ENCODE measurements around the gene ATP5F1B.
"Not testable (repeated sequence)": the region's sequence is repeated elsewhere in the genome, so short reads cannot be mapped to it uniquely, and the experiment has no call there.

The ATP5F1B gene

GRCh38 chr12:56645717-56646446 is at the start of gene ATP5F1B:
TSS of gene ATP5F1B (minus strand) at chr12:56645984. CDS start at chr12:56645963, 21 bp downstream.
- peak; percentile 76 for DNase-seq (ENCODE audit: low read depth, low spot score)

DNA sequence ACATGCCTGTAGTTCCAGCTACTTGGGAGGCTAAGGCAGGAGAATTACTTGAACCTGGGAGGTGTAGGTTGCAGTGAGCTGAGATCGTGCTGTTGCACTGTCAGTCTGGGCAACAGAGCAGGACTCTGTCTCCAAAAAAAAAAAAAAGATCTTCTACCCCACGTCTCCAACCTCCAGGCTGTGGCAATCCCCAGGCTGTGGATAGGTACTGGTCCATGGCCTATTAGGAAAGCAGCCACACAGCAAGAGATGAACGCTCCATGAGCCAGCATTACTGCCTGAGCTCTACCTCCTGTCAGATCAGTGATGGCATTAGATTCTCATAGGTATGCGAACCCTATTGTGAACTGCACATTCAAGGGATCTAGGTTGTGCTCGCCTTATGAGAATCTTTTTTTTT is 48.4 kb upstream of the ATP5F1B start:
- no peak for DNase-seq (ENCODE audit: low read depth, low spot score)

GRCh38 chr12:56688846-56689109 is 43.0 kb upstream of the ATP5F1B start:
- no peak for DNase-seq (ENCODE audit: low read depth, low spot score)

DNA sequence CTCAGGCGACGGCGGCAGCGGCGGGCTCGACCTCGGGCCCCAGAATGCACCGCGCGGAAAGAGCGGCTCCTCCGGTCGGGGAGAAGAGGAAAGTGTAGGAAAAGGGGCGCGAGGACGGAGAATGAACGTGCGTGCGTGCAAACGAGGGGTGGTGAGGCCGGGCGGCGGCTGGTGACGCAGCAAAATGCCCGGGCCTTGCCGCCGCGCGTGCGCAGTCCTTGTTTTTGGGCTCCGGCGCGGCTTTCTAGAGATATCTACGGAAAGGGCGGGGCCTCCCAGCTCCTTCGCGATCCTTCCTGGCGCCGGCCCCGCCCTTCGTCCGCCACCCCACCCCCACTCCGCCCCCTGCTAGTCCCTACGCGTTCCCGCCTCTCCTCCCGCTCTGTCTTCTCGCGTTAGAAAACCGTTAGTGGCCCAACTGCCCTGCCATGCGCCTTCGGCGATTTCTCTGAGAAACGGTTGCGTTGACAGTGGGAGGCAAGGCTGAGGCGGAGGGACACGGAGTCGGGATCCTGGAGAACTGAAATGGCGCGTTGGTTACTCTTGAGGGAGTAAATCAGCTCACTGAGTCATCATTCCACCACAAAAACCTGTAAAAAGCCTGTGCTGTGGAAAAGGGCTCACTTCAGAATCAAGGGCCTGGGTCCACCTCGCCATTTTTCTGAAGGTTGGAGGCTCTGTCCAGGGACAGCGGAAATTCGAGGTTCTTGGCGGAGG is 42.5 kb upstream of the ATP5F1B start, which contains the start of gene PTGES3:
Gene PTGES3, minus strand, starts transcription at position 156 of the 717 bp plus-strand sequence. CDS start 285 bp downstream, outside the sequence.
- peak; percentile 91 for DNase-seq (ENCODE audit: low read depth, low spot score)

- peak; percentile 7 for DNase-seq (ENCODE audit: low read depth, low spot score)
These were observed 41.7 kb upstream of the ATP5F1B start for GRCh38 chr12:56687223-56688128.

DNA sequence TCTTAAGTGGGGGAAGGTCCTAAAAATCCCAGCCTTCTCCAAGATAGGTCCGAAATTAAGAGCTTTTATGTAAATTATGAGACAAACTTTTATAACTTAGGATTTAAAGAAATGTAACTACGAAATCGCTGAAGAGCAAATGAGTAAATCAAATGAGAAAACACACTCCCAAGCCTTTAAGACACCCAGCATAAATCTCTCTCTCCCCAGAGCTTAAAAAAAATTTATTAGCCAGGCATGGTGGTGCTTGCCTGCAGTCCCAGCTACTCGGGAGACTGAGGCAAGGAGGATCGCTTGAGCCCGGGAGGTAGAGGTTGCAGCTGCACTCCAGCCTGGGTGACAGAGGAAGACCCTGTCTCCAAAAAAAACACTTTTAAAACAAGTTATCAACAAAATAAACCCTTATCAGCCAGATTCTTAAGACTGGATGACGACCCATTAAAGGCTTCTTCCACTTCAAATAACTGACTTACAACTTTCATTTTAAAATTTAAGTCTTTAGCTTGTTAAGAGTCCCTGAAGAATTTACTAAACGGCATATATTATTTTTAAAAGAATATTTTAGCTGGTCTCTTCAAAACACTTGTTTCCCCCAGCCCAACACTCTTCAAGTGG is 39.1 kb upstream of the ATP5F1B start:
- DNase-seq (ENCODE audit: low read depth, low spot score), result no peak

DNA sequence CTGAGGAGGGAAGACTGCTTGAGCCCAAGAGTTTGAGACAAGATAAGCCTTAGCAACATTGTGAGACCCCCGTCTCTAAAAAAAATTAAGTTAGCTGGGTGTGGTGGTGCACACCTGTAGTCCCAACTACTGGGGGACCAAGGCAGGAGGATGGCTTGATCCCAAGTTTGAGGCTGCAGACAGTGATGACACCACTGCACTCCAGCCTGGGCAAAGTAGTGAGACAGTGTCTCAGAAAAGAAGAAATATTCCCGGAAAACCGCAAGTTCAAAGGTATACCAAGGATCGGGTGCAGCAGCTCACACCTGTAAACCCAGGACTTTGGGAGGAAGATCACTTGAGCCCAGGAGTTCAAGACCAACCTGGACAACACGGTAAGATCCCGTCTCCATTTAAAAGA is 36.5 kb upstream of the ATP5F1B start:
- DNase-seq (ENCODE audit: low read depth, low spot score), result no peak

DNA sequence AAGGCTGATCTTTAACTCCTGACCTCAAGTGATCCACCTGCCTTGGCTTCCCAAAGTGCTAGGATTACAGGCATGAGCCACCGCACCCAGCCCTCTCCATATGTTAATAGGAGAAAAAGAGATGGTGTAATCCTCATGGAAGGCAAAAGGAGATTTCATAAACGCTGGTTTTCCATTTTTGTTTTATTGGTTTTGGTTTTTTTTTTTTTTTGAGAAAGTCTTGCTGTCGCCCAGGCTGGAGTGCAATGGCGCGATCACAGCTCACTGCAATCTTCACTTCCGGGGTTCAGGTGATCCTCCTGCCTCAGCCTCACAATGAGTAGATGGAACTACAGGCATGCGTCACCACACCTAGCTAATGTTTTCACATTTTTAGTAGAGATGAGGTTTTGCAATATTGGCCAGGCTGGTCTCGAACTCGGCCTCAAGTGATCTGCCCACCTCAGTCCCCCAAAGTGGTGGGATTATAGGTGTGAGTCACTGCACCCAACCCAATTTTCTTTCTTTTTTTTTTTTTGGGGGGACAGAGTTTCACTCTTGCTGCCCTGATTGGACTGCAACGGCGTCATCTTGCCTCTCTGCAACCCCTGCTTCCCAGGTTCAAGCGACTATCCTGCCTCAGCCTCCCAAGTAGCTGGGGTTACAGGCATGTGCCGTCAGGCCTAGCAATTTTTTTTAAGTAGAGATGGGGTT is 34.2 kb upstream of the ATP5F1B start:
- no peak for DNase-seq (ENCODE audit: low read depth, low spot score)

DNA sequence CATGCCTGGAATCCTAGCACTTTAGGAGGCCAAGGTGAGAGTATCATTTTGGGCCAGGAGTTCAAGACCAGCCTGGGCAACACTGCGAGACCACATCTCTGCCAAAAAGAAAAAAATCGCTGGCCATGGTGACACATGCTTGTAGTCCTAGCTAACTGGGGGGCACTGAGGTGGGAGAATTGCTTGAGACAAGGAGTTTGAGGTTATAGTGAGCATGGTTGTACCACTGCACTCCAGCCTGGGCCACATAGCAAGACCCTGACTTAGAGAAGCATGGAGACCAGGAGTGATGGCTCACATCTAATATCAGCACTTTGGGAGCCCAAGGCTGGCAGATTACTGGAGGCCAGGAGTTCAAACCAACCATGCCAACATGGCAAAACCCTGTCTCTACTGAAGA is 33.1 kb upstream of the ATP5F1B start:
- no peak for DNase-seq (ENCODE audit: low read depth, low spot score)

DNA sequence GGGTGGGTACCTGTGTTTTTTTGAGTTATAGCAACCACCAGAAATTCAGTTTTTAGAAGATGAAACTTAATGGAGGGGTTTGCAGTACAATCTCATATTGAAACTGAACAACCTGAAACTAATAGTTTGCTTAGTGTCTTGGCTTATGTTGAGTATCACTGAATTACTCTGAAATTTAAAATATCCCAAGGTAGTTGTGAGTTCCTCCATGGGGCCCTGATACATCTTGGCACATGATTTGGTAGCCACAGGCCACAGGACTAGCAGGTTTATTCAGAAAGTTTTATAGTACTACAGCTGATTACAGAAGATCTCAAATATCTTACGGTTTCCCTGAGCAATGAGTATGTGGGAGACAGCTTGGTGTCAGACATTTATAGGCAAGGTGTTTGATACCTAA is 31.9 kb upstream of the ATP5F1B start:
- DNase-seq (ENCODE audit: low read depth, low spot score), result no peak

DNA sequence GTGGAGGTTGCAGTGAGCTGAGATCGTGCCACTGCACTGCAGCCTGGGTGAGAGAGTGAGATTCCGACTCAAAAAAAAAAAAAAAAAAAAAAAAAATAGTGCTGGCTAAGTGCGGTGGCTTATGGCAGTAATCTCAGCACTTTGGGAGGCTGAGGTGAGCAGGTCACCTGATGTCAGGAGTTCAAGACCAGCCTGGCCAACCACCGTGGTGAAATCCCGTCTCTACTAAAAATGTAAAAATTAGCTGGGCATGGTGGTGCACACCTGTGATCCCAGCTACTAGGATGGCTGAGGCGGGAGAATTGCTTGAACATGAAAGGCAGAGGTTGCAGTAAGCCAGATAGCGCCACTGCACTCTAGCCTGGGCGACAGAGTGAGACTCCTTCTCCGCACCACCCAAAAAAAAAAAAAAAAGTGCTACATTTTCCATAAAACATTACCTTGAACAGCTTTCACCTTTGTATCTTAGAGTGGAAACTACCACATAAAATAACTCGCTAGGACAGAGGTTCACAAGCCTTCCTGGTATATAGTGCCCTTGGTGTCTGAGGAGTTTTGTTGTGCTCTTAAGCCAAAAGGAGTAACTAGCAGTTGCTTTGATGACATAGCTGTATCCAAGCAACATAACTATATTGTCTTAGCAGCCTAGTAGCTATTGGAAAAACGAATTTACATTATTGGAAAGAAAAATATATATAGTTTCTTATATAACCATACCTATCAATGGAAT is 31.2 kb upstream of the ATP5F1B start:
- no peak for DNase-seq (ENCODE audit: low read depth, low spot score)

DNA sequence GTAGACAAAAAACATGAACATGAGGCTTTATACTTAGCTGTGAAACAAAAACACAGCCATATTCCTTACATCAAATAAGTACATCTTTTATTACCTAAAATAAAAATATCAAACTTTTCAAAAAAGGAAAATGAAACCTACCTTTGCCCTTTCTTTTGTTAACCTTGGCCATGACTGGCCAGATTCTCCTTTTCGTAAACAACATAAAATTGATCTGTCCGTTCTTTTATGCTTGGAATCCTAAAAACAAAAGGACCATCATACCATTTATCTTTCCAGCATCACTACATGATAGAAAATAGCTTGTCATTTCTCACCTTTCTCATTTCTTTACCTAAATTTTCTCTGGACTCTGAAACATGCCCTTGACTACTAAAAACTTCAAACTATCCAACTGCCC is 25.8 kb upstream of the ATP5F1B start:
- no peak for DNase-seq (ENCODE audit: low read depth, low spot score)

DNA sequence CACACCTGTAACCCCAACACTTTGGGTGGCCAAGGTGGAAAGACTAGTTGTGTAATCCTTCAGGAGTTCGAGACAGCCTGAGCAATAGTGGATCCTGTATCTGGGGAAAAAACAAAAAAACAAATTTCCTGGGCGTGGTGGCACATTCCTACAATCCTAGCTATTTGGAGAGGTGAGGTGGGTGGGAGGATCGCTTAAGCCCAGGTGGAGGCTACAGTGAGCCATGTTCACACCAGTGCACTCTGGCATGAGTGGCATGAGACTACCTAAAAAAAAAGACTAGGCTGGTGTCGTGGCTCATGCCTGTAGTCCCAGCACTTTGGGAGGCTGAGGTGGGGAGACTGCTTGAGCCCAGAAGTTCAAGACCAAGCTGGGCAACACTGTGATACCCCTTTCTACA is 25.1 kb upstream of the ATP5F1B start:
- DNase-seq (ENCODE audit: low read depth, low spot score), result no peak

DNA sequence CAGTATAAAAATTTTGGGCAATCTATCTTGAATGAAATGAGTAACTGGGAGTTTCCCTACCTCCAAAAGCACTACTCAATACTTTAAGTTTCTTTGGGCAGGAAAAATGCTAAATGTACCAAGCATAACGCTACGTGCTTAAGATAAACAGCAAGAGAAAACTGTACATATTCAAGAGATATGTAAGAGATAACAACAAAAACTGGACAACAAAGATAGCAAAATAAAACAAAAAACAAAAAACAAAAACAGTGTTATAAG is 22.3 kb upstream of the ATP5F1B start:
- DNase-seq (ENCODE audit: low read depth, low spot score), result no peak

- DNase-seq (ENCODE audit: low read depth, low spot score), result no peak
These were observed 16.3 kb upstream of the ATP5F1B start for GRCh38 chr12:56661979-56662638.

- DNase-seq (ENCODE audit: low read depth, low spot score), result no peak
These were observed 15.8 kb upstream of the ATP5F1B start for GRCh38 chr12:56661560-56661959.

DNA sequence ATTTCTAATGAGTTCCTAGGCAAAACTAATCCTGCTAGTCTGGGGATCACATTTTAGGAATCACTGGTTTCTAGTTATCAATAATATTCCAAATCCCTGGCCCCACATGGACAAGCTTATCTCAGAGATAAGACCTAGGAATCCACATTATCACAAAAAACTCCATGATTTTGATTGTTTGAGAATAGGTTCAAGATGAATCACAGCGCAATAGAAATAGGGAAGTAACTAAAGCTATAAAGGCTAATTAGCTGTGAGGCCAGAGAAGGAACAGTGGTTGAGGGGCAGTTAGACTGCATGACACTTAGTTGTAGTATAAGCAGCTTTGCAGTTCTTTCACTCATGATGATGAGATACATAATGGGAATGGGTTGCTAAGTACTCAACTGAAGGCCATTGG is 13.1 kb upstream of the ATP5F1B start:
- no peak for DNase-seq (ENCODE audit: low read depth, low spot score)

DNA sequence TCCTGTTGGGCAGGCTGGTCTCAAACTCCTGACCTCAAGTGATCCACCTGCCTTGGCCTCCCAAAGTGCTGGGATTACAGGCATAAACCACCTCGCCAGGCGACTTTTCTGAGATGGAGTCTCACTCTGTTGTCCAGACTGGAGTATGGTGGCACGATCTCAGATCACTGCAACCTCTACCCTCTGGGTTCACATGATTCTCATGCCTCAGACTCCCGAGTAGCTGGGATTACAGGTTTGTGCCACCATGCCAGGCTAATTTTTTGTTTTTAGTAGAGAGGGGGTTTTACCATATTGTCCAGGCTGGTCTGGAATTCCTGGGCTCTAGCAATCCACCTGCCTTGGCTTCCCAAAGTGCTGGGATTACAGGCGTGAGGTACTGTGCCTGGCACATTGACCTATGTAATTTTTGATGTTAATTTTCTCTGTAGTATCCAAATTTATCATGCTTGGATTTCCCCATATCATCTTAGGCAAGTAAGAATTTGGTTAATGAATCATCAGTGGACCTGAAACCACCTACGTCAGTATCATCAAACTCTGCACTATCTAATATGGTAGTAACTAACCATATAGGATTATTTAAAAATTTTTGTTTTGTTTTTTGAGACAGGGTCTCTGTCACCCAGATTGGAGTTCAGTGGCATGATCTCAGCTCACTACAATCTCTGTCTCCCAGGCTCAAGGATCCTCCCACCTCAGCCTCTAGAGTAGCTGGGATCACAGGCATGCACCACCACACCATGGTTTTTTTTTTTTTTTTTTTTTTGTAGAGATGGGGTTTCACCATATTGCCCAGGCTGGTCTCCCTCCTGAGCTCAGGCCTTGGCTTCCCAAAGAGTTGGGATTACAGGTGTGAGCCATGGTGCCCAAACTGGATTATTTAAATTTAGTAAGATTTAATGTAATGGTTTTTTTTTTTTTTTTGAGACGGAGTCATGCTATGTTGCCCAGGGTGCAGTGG is 11.9 kb upstream of the ATP5F1B start:
- DNase-seq (ENCODE audit: low read depth, low spot score), result no peak

GRCh38 chr12:56653781-56654180 is 8.0 kb upstream of the ATP5F1B start:
- not testable (repeated sequence) for DNase-seq (ENCODE audit: low read depth, low spot score)
